Measurements from ENCODE around the gene ATE1.

DNA sequence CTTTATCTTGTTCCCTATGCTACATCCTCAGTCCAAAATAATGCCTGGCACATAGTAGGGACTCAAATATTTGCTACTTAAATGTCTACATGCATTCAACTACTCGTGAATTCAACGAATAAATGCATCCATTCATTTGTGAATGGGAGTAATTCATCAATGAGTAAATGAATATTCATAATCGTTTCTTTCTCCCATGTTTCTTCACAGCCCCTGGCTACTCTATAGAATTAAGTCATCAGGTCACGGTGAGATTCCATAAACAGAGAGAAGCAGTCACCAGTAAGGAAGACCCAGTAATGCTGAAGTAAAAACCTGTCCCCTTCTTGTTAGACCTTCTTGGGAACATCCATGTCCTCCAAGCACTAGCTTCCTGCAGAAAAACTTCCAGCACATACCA, 48.4 kb downstream of the ATE1 start:
- TF ChIP-seq POLR2AphosphoS5 (IDR thresholded peaks at IDR 0.05; ENCODE audit: low read depth) (no peak), EZH2 (IDR thresholded peaks at IDR 0.05; ENCODE audit: low read depth, unreplicated experiment) (no peak), EZH2phosphoT487 (IDR thresholded peaks at IDR 0.05; ENCODE audit: unreplicated experiment) (no peak), CREB1 (CRISPR knock-in tag; IDR thresholded peaks at IDR 0.05; ENCODE audit: low read depth) (no peak), ZNF114 (CRISPR knock-in tag; IDR thresholded peaks at IDR 0.05) (no peak), ZNF331 (CRISPR knock-in tag; IDR thresholded peaks at IDR 0.05; ENCODE audit: low read depth) (no peak), NANOG (IDR thresholded peaks at IDR 0.05; ENCODE audit: borderline replicate concordance) (no peak)
- TF ChIP-seq, protein P1, sequence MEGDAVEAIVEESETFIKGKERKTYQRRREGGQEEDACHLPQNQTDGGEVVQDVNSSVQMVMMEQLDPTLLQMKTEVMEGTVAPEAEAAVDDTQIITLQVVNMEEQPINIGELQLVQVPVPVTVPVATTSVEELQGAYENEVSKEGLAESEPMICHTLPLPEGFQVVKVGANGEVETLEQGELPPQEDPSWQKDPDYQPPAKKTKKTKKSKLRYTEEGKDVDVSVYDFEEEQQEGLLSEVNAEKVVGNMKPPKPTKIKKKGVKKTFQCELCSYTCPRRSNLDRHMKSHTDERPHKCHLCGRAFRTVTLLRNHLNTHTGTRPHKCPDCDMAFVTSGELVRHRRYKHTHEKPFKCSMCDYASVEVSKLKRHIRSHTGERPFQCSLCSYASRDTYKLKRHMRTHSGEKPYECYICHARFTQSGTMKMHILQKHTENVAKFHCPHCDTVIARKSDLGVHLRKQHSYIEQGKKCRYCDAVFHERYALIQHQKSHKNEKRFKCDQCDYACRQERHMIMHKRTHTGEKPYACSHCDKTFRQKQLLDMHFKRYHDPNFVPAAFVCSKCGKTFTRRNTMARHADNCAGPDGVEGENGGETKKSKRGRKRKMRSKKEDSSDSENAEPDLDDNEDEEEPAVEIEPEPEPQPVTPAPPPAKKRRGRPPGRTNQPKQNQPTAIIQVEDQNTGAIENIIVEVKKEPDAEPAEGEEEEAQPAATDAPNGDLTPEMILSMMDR (conservative IDR thresholded peaks at IDR 0.05; ENCODE audit: low read depth in 2 of 2), result no peak
- TF ChIP-seq, protein P2, sequence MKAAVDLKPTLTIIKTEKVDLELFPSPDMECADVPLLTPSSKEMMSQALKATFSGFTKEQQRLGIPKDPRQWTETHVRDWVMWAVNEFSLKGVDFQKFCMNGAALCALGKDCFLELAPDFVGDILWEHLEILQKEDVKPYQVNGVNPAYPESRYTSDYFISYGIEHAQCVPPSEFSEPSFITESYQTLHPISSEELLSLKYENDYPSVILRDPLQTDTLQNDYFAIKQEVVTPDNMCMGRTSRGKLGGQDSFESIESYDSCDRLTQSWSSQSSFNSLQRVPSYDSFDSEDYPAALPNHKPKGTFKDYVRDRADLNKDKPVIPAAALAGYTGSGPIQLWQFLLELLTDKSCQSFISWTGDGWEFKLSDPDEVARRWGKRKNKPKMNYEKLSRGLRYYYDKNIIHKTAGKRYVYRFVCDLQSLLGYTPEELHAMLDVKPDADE (IDR thresholded peaks at IDR 0.05), result no peak

All from GM23338 (cell line).